DOHH2 (cell line): ENCODE data around the gene ARID1A.

Experiments used
- H3F3A ChIP-seq: fragments of 200-600 bp; sonication (generic), shearing (Covaris generic); 2 replicates; pipeline ENCODE4 v1.6.0; 2016; ENCODE audit warnings: antibody characterized with exemption, mild to moderate bottlenecking; ENCODE audit not compliant: control insufficient read depth, insufficient read depth
- H3K27ac ChIP-seq: fragments of 200-600 bp; sonication (generic); 2 replicates; pipeline ENCODE4 v1.5.1; 2014; ENCODE audit warnings: low read depth, mild to moderate bottlenecking, low read length, moderate library complexity
- H3K27me3 ChIP-seq: fragments of 200-600 bp; sonication (generic); 2 replicates; pipeline ENCODE4 v1.6.1; 2014; ENCODE audit warnings: mild to moderate bottlenecking, low read length, mixed read lengths; ENCODE audit not compliant: control insufficient read depth
- H3K36me3 ChIP-seq: fragments of 200-600 bp; sonication (generic); 2 replicates; pipeline ENCODE4 v1.6.1; 2014; ENCODE audit warnings: mild to moderate bottlenecking, low read length, moderate library complexity, mixed read lengths; ENCODE audit not compliant: control insufficient read depth
- H3K4me1 ChIP-seq: fragments of 200-600 bp; sonication (generic); 2 replicates; pipeline ENCODE4 v1.6.1; 2014; ENCODE audit warnings: mild to moderate bottlenecking, low read length, mixed read lengths; ENCODE audit not compliant: control insufficient read depth
- H3K4me2 ChIP-seq: fragments of 200-600 bp; sonication (generic); 2 replicates; pipeline ENCODE4 v1.6.0; 2014; ENCODE audit warnings: mild to moderate bottlenecking, low read length, moderate library complexity
- H3K4me3 ChIP-seq: fragments of 200-600 bp; sonication (generic); 2 replicates; pipeline ENCODE4 v1.5.1; 2014; ENCODE audit warnings: mild to moderate bottlenecking, low read length, mixed read lengths
- H3K79me2 ChIP-seq: fragments of 200-600 bp; sonication (generic); 2 replicates; pipeline ENCODE4 v1.6.1; 2014; ENCODE audit warnings: mild to moderate bottlenecking, low read length, mixed read lengths; ENCODE audit not compliant: control insufficient read depth
- H3K9me2 ChIP-seq: fragments of 200-600 bp; sonication (generic); replicated peaks from 2 replicates; pipeline ENCODE4 v1.6.1; 2014; ENCODE audit warnings: mild to moderate bottlenecking, low read length, mixed read lengths; ENCODE audit not compliant: control insufficient read depth
- H3K9me3 ChIP-seq: fragments of 200-600 bp; sonication (generic); 2 replicates; pipeline ENCODE4 v1.6.1; 2014; ENCODE audit warnings: antibody characterized with exemption, low read length, mixed read lengths; ENCODE audit not compliant: control insufficient read depth, insufficient read depth
- H4K20me1 ChIP-seq: fragments of 200-600 bp; sonication (generic); 2 replicates; pipeline ENCODE4 v1.6.0; 2014; ENCODE audit warnings: low read depth, mild to moderate bottlenecking, antibody characterized with exemption, low read length, moderate library complexity; ENCODE audit not compliant: control insufficient read depth, insufficient read depth
- CTCF ChIP-seq: fragments of 200-600 bp; sonication (generic); IDR thresholded peaks from one replicate; pipeline ENCODE4 v1.5.1; 2014; ENCODE audit warnings: antibody characterized with exemption, mild to moderate bottlenecking, low read depth, low read length; ENCODE audit not compliant: poor library complexity, severe bottlenecking
- EZH2phosphoT487 ChIP-seq: fragments of 200-600 bp; sonication (generic); IDR thresholded peaks from 2 replicates; pipeline ENCODE4 v1.6.1; 2017; ENCODE audit warnings: borderline replicate concordance, mild to moderate bottlenecking, antibody characterized with exemption, low read length, moderate library complexity, mixed read lengths

Gene ARID1A

GRCh38 chr1:26789931-26790330 is 94.1 kb downstream of the ARID1A start:
- Histone ChIP-seq H3K79me2 (peaks cover 11% of the 10 kb centered on the region), H4K20me1 (no peaks in the 10 kb centered on the region), H3K27me3 (no peaks in the 10 kb centered on the region), H3K9me3 (no peaks in the 10 kb centered on the region), H3K4me1 (peaks cover 38% of the 10 kb centered on the region), H3K27ac (no peak overlapping the region), H3K4me3 (no peak overlapping the region), H3K4me2 (no peak overlapping the region), H3K36me3 (peaks cover 16% of the 10 kb centered on the region), H3F3A (peaks cover 23% of the 10 kb centered on the region), H3K9me2 (no peaks in the 10 kb centered on the region)
- TF ChIP-seq EZH2phosphoT487 = no peak
- no peak for TF ChIP-seq CTCF

GRCh38 chr1:26790551-26790953 is 94.7 kb downstream of the ARID1A start:
- Histone ChIP-seq H3K9me3 (no peaks in the 10 kb centered on the region), H3K9me2 (no peaks in the 10 kb centered on the region), H4K20me1 (no peaks in the 10 kb centered on the region), H3K27me3 (no peaks in the 10 kb centered on the region), H3K36me3 (peaks cover 18% of the 10 kb centered on the region), H3K4me2 (no peak overlapping the region), H3K4me3 (no peak overlapping the region), H3K79me2 (peaks cover 11% of the 10 kb centered on the region), H3F3A (peaks cover 17% of the 10 kb centered on the region), H3K4me1 (peaks cover 32% of the 10 kb centered on the region), H3K27ac (no peak overlapping the region)
- TF ChIP-seq EZH2phosphoT487 = no peak
- no peak for TF ChIP-seq CTCF

GRCh38 chr1:26791148-26791547 is 95.3 kb downstream of the ARID1A start:
- no peak overlapping the region for H3K4me2 ChIP-seq
- no peaks in the 10 kb centered on the region for H3K27me3 ChIP-seq
- no peak overlapping the region for H3K27ac ChIP-seq
- H3K36me3 ChIP-seq = peaks cover 18% of the 10 kb centered on the region
- TF ChIP-seq CTCF = no peak
- no peak for TF ChIP-seq EZH2phosphoT487
- no peaks in the 10 kb centered on the region for H4K20me1 ChIP-seq
- no peaks in the 10 kb centered on the region for H3K9me2 ChIP-seq
- no peak overlapping the region for H3K4me3 ChIP-seq
- H3K4me1 ChIP-seq = peaks cover 26% of the 10 kb centered on the region
- H3K9me3 ChIP-seq = no peaks in the 10 kb centered on the region
- H3F3A ChIP-seq = peaks cover 11% of the 10 kb centered on the region
- H3K79me2 ChIP-seq = peaks cover 11% of the 10 kb centered on the region

GRCh38 chr1:26791626-26792025 is 95.8 kb downstream of the ARID1A start:
- Histone ChIP-seq H3K36me3 (peaks cover 18% of the 10 kb centered on the region), H3K27me3 (no peaks in the 10 kb centered on the region), H3K4me1 (peaks cover 21% of the 10 kb centered on the region), H3K4me2 (no peak overlapping the region), H3K27ac (no peak overlapping the region), H3F3A (peaks cover 7% of the 10 kb centered on the region), H3K4me3 (no peak overlapping the region), H4K20me1 (no peaks in the 10 kb centered on the region), H3K9me3 (no peaks in the 10 kb centered on the region), H3K9me2 (no peaks in the 10 kb centered on the region), H3K79me2 (peaks cover 11% of the 10 kb centered on the region)
- no peak for TF ChIP-seq CTCF
- TF ChIP-seq EZH2phosphoT487 = no peak
